K562 (cell line): ENCODE measurements around the gene DOCK8. TPM values are rescaled to one million over a fixed set of nuclear protein-coding genes. Genes with fewer than 3 reads are reported as not detected.
A peak's percentile ranks its signal among the peaks of the same experiment; 100 is the strongest.

Experiments used
- ARHGAP35 ChIP-seq: fragments of 450-650 bp; IDR thresholded peaks from 2 replicates; pipeline ENCODE4 v1.6.1; 2018; ENCODE audit not compliant: partially characterized antibody
- GATAD2B ChIP-seq: fragments of 450-650 bp; IDR thresholded peaks from 2 replicates; pipeline ENCODE4 v1.6.1; 2017; ENCODE audit warnings: mild to moderate bottlenecking, borderline replicate concordance
- KAT7 ChIP-seq: sonication (generic); formaldehyde crosslinking; IDR thresholded peaks from 2 replicates; pipeline ENCODE4 v1.8.0; 2022; ENCODE audit warnings: missing genetic modification reagents, mild to moderate bottlenecking, borderline replicate concordance
- LARP7 ChIP-seq: fragments of 450-650 bp; IDR thresholded peaks from 2 replicates; pipeline ENCODE4 v1.6.1; 2016
- MCM3 ChIP-seq: fragments of 450-650 bp; IDR thresholded peaks from 2 replicates; pipeline ENCODE4 v1.6.1; 2016
- NCOR1 ChIP-seq: fragments of 450-650 bp; IDR thresholded peaks from 2 replicates; pipeline ENCODE4 v1.6.1; 2016; ENCODE audit warnings: mild to moderate bottlenecking, moderate library complexity
- NFIC ChIP-seq: fragments of 450-650 bp; IDR thresholded peaks from 2 replicates; pipeline ENCODE4 v1.6.1; 2017; ENCODE audit warnings: mild to moderate bottlenecking, inconsistent platforms
- polyA plus RNA-seq, 8 experiments: library from polyadenylated mRNA; depleted of rRNA in 4 of 8; stranded (reverse) in 5 of 8; unstranded in 3 of 8; fragments of >200 nt; fragmentation: Nextera tagmentation in 2 of 8; fragmentation: Illumina TruSeq in 1 of 8; extraction: Ambion mirVana in 2 of 8; extraction: Trizol in 1 of 8; gene quantifications; 2 replicates each; pipeline versions ENCODE4 v1.2.1 to v1.2.3, GENCODE V29; 2011 to 2014; ENCODE audit warnings: inconsistent platforms in 1 of 8, missing spikeins in 1 of 8
- total RNA-seq, 7 experiments: library from RNA; depleted of rRNA in 6 of 7; stranded (reverse); fragments of >200 nt in 6 of 7; fragmentation: Illumina TruSeq in 2 of 7; extraction: Trizol in 2 of 7; gene quantifications; 2 replicates each; pipeline versions ENCODE4 v1.2.1 to v1.2.3, GENCODE V29; 2011 to 2021; ENCODE audit warnings: low replicate concordance in 1 of 7
- TF ChIP-seq, protein P1 (sequence below): sonication (generic); formaldehyde crosslinking; IDR thresholded peaks from 2 replicates; pipeline ENCODE4 v1.8.0; 2022; ENCODE audit warnings: mild to moderate bottlenecking, missing genetic modification reagents
- TF ChIP-seq, protein P2 (sequence below): fragments of 250-450 bp; sonication (Bioruptor Pico); IDR thresholded peaks from 2 replicates; pipeline ENCODE4 v1.8.0; 2021; ENCODE audit warnings: borderline replicate concordance, mild to moderate bottlenecking, moderate library complexity; ENCODE audit not compliant: poor library complexity, severe bottlenecking
- TF ChIP-seq, protein P3 (sequence below), 2 experiments: IDR thresholded peaks; 2 replicates each; pipeline ENCODE4 v1.6.1; 2011; ENCODE audit warnings: borderline replicate concordance in 1 of 2, control low read depth in 1 of 2, low read depth in 1 of 2, low read length in 1 of 2, mild to moderate bottlenecking in 1 of 2, mixed read lengths in 1 of 2, moderate library complexity in 1 of 2; ENCODE audit not compliant: insufficient read depth in 1 of 2, insufficient read length in 1 of 2, poor library complexity in 1 of 2, severe bottlenecking in 1 of 2; ENCODE audit errors: extremely low read depth in 1 of 2
- TF ChIP-seq, protein P4 (sequence below): sonication (generic); formaldehyde crosslinking; IDR thresholded peaks from 2 replicates; pipeline ENCODE4 v1.8.0; 2023; ENCODE audit warnings: mild to moderate bottlenecking, missing genetic modification reagents
- TF ChIP-seq, protein P5 (sequence below): fragments of 250-450 bp; sonication (Bioruptor Pico); IDR thresholded peaks from 2 replicates; pipeline ENCODE4 v1.4.0; 2020
- TF ChIP-seq, protein P6 (sequence below): fragments of 450-650 bp; formaldehyde crosslinking; conservative IDR thresholded peaks from 2 replicates; pipeline ENCODE4 v1.4.0; 2022; ENCODE audit warnings: mild to moderate bottlenecking, missing genetic modification characterization
- TF ChIP-seq, protein P7 (sequence below): IDR thresholded peaks from 2 replicates; pipeline ENCODE4 v1.6.1; 2014; ENCODE audit warnings: antibody characterized with exemption

The DOCK8 gene
- total and polyA plus RNA-seq, 9 of the 15 experiments (the other 6 are each of a cell fraction or from before 2014, with no cell fraction given) = 14.4 to 53.8 (median 25.1) TPM

DNA sequence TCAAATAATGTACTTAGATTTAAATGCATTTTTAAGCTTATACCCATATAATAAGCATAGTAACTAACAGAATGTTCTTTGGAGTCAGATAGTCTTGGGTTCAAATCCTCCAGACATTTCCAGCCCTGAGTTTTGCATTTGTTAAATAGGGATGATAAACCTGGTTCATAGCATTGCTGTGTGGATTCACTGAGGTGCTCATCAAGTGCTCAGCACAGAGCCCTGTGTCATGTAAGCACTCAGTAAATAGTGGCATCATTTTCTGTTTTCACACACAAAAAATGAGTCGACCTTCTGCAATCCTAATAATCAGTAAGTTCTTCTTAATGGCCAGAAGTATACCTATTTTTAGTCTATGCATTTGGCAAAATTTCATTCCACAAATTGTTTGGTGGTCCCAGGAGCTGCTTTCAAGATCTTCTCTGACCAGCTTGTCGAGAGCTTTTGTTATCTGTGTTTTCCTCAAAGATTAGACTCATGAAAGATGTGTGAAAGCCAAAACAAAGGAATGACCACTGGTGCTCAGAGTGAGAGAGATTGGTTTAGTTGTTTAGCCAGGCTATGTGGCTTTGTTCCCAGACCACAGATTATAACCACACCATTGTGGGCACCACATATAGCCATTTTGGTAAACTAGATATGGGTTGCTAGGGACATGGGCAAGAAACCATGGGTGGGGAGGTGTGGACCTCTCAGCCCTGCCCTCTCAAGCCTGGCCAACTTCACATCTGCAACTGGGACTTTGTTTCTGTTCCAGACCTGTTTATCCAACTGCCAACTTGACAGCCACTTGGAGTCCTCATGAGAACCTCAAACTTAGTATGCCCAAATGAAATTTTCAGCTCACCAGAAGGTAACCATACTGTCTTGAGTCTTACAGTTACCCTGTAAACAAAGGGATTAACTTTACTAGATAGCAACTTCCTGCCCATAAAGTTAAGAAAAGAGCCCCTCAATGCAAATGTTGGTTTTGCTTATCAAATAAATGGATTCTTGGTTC lies 45.0 kb downstream of the DOCK8 start (continued):
- TF ChIP-seq, protein P1, sequence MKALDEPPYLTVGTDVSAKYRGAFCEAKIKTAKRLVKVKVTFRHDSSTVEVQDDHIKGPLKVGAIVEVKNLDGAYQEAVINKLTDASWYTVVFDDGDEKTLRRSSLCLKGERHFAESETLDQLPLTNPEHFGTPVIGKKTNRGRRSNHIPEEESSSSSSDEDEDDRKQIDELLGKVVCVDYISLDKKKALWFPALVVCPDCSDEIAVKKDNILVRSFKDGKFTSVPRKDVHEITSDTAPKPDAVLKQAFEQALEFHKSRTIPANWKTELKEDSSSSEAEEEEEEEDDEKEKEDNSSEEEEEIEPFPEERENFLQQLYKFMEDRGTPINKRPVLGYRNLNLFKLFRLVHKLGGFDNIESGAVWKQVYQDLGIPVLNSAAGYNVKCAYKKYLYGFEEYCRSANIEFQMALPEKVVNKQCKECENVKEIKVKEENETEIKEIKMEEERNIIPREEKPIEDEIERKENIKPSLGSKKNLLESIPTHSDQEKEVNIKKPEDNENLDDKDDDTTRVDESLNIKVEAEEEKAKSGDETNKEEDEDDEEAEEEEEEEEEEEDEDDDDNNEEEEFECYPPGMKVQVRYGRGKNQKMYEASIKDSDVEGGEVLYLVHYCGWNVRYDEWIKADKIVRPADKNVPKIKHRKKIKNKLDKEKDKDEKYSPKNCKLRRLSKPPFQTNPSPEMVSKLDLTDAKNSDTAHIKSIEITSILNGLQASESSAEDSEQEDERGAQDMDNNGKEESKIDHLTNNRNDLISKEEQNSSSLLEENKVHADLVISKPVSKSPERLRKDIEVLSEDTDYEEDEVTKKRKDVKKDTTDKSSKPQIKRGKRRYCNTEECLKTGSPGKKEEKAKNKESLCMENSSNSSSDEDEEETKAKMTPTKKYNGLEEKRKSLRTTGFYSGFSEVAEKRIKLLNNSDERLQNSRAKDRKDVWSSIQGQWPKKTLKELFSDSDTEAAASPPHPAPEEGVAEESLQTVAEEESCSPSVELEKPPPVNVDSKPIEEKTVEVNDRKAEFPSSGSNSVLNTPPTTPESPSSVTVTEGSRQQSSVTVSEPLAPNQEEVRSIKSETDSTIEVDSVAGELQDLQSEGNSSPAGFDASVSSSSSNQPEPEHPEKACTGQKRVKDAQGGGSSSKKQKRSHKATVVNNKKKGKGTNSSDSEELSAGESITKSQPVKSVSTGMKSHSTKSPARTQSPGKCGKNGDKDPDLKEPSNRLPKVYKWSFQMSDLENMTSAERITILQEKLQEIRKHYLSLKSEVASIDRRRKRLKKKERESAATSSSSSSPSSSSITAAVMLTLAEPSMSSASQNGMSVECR = no peak
- TF ChIP-seq LARP7 (no peak), NCOR1 (peak; percentile 51; the same call in 1 of the 2 replicates), NFIC (peak; percentile 31), MCM3 (no peak), GATAD2B (no peak), KAT7 (CRISPR knock-in tag) (no peak), ARHGAP35 (no peak)
- TF ChIP-seq, protein P2, sequence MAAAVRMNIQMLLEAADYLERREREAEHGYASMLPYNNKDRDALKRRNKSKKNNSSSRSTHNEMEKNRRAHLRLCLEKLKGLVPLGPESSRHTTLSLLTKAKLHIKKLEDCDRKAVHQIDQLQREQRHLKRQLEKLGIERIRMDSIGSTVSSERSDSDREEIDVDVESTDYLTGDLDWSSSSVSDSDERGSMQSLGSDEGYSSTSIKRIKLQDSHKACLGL = no peak
- TF ChIP-seq, protein P3, sequence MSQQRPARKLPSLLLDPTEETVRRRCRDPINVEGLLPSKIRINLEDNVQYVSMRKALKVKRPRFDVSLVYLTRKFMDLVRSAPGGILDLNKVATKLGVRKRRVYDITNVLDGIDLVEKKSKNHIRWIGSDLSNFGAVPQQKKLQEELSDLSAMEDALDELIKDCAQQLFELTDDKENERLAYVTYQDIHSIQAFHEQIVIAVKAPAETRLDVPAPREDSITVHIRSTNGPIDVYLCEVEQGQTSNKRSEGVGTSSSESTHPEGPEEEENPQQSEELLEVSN (IDR thresholded peaks at IDR 0.05; ENCODE audit: borderline replicate concordance in 1 of 2, extremely low read depth in 1 of 2, insufficient read depth in 1 of 2, insufficient read length in 1 of 2, low read depth in 1 of 2, low read length in 1 of 2, poor library complexity in 1 of 2, severe bottlenecking in 1 of 2) = no peak
- TF ChIP-seq, protein P4, sequence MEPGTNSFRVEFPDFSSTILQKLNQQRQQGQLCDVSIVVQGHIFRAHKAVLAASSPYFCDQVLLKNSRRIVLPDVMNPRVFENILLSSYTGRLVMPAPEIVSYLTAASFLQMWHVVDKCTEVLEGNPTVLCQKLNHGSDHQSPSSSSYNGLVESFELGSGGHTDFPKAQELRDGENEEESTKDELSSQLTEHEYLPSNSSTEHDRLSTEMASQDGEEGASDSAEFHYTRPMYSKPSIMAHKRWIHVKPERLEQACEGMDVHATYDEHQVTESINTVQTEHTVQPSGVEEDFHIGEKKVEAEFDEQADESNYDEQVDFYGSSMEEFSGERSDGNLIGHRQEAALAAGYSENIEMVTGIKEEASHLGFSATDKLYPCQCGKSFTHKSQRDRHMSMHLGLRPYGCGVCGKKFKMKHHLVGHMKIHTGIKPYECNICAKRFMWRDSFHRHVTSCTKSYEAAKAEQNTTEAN (CRISPR knock-in tag) = no peak
- TF ChIP-seq, protein P5, sequence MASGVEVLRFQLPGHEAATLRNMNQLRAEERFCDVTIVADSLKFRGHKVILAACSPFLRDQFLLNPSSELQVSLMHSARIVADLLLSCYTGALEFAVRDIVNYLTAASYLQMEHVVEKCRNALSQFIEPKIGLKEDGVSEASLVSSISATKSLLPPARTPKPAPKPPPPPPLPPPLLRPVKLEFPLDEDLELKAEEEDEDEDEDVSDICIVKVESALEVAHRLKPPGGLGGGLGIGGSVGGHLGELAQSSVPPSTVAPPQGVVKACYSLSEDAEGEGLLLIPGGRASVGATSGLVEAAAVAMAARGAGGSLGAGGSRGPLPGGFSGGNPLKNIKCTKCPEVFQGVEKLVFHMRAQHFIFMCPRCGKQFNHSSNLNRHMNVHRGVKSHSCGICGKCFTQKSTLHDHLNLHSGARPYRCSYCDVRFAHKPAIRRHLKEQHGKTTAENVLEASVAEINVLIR (CRISPR knock-in tag) = no peak
- TF ChIP-seq, protein P6, sequence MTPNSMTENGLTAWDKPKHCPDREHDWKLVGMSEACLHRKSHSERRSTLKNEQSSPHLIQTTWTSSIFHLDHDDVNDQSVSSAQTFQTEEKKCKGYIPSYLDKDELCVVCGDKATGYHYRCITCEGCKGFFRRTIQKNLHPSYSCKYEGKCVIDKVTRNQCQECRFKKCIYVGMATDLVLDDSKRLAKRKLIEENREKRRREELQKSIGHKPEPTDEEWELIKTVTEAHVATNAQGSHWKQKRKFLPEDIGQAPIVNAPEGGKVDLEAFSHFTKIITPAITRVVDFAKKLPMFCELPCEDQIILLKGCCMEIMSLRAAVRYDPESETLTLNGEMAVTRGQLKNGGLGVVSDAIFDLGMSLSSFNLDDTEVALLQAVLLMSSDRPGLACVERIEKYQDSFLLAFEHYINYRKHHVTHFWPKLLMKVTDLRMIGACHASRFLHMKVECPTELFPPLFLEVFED (CRISPR knock-in tag) = no peak
- TF ChIP-seq, protein P7, sequence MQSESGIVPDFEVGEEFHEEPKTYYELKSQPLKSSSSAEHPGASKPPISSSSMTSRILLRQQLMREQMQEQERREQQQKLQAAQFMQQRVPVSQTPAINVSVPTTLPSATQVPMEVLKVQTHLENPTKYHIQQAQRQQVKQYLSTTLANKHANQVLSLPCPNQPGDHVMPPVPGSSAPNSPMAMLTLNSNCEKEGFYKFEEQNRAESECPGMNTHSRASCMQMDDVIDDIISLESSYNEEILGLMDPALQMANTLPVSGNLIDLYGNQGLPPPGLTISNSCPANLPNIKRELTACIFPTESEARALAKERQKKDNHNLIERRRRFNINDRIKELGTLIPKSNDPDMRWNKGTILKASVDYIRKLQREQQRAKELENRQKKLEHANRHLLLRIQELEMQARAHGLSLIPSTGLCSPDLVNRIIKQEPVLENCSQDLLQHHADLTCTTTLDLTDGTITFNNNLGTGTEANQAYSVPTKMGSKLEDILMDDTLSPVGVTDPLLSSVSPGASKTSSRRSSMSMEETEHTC = no peak
